ENCODE results near the gene MRFAP1.

DNA sequence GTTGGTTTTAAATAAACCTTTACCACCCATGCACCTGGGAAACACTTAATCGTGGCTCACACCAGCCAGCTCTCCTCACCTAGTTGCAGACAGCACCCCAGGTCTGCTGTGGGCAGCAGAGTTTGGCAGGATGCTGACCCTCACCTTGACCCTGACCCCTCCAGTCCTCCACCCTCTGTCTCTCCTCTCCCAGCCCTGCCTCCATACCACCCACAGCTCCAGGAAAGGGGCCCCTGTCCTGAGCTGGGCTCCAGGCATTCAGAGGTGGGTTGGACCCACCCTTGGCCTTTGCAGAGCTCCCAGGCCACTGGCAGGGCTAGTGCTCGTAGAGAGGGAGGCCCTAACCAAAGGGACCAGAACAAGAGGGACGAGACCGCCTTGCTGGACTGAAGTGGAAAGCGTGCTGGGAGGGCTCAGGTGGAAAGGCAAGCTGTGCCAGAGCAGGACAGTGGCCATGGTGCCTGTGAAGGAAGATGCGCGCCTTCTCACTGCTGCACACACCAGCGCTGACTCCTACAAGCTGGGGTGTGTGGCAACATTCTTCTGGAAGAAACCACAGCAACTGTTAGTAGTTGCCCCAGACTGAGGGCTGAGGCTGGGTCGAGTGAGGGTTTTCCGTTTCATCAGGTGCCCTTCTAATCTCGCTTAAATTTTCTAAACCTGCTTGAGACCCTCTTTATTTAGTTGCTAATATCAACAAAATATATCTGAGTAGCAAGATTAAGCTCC lies 42.5 kb downstream of the MRFAP1 start:
- TF ChIP-seq, protein P1, sequence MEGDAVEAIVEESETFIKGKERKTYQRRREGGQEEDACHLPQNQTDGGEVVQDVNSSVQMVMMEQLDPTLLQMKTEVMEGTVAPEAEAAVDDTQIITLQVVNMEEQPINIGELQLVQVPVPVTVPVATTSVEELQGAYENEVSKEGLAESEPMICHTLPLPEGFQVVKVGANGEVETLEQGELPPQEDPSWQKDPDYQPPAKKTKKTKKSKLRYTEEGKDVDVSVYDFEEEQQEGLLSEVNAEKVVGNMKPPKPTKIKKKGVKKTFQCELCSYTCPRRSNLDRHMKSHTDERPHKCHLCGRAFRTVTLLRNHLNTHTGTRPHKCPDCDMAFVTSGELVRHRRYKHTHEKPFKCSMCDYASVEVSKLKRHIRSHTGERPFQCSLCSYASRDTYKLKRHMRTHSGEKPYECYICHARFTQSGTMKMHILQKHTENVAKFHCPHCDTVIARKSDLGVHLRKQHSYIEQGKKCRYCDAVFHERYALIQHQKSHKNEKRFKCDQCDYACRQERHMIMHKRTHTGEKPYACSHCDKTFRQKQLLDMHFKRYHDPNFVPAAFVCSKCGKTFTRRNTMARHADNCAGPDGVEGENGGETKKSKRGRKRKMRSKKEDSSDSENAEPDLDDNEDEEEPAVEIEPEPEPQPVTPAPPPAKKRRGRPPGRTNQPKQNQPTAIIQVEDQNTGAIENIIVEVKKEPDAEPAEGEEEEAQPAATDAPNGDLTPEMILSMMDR (IDR thresholded peaks at IDR 0.05; ENCODE audit: poor library complexity): no peak
- no peak for TF ChIP-seq EZH2 (IDR thresholded peaks at IDR 0.05; ENCODE audit: borderline replicate concordance)
- TF ChIP-seq EZH2phosphoT487 (IDR thresholded peaks at IDR 0.05; ENCODE audit: low read depth, severe bottlenecking, unreplicated experiment): no peak
